Astrocyte (in vitro differentiated cells and primary cell): ENCODE data around the gene OR13J1. TPM values are rescaled to one million over a fixed set of nuclear protein-coding genes. Genes with fewer than 3 reads are reported as not detected.
A peak's percentile ranks its signal among the peaks of the same experiment; 100 is the strongest.

Source experiments
- DNase-seq: peaks from one replicate; pipeline ENCODE4 v3.0.0-alpha.2; 2010; ENCODE audit warnings: low read depth
- FAIRE-seq: peaks from 2 replicates; lab custom pipeline; 2011; peaks lifted over from hg19 to GRCh38; lab: Jason Lieb, UNC
- H2AFZ ChIP-seq: 2 replicates; pipeline ENCODE4 v1.6.0; 2012; ENCODE audit warnings: low read depth, low read length, inconsistent platforms
- H3K27ac ChIP-seq: 2 replicates; pipeline ENCODE4 v1.5.1; 2011; ENCODE audit warnings: low read depth, low read length, inconsistent platforms
- H3K27me3 ChIP-seq: 2 replicates; pipeline ENCODE4 v1.6.0; 2011; ENCODE audit warnings: low read length, inconsistent platforms; ENCODE audit not compliant: insufficient read depth
- H3K36me3 ChIP-seq: 2 replicates; pipeline ENCODE4 v1.5.1; 2011; ENCODE audit warnings: low read length, inconsistent platforms; ENCODE audit not compliant: insufficient read depth
- H3K4me1 ChIP-seq: 2 replicates; pipeline ENCODE4 v1.5.1; 2011; ENCODE audit warnings: low read length, inconsistent platforms; ENCODE audit not compliant: insufficient read depth
- H3K4me2 ChIP-seq: 2 replicates; pipeline ENCODE4 v1.6.0; 2012; ENCODE audit warnings: low read length, inconsistent platforms
- H3K4me3 ChIP-seq: 2 replicates; pipeline ENCODE4 v1.5.1; 2011; ENCODE audit warnings: low read depth, mild to moderate bottlenecking, low read length, inconsistent platforms; ENCODE audit not compliant: insufficient read depth
- H3K79me2 ChIP-seq: 2 replicates; pipeline ENCODE4 v1.6.0; 2012; ENCODE audit warnings: mild to moderate bottlenecking, low read length, inconsistent platforms; ENCODE audit not compliant: insufficient read depth
- H3K9ac ChIP-seq: 2 replicates; pipeline ENCODE4 v1.6.0; 2012; ENCODE audit warnings: mild to moderate bottlenecking, low read length, inconsistent platforms
- H3K9me3 ChIP-seq: 2 replicates; pipeline ENCODE4 v1.5.1; 2012; ENCODE audit warnings: low read depth, mild to moderate bottlenecking, low read length, inconsistent platforms; ENCODE audit not compliant: insufficient read depth
- H4K20me1 ChIP-seq: 2 replicates; pipeline ENCODE4 v1.6.0; 2012; ENCODE audit warnings: low read length, inconsistent platforms; ENCODE audit not compliant: insufficient read depth
- H3K27ac Mint-ChIP-seq: one replicate; pipeline ENCODE4 v1.8.0; 2021; ENCODE audit warnings: mild to moderate bottlenecking, mixed read lengths; ENCODE audit not compliant: unreplicated experiment
- H3K27me3 Mint-ChIP-seq: one replicate; pipeline ENCODE4 v1.8.0; 2021; ENCODE audit warnings: low read depth, mixed read lengths; ENCODE audit not compliant: unreplicated experiment
- H3K36me3 Mint-ChIP-seq: one replicate; pipeline ENCODE4 v1.8.0; 2021; ENCODE audit warnings: low read depth, mixed read lengths; ENCODE audit not compliant: unreplicated experiment
- H3K4me1 Mint-ChIP-seq: one replicate; pipeline ENCODE4 v1.8.0; 2021; ENCODE audit warnings: low read depth, mixed read lengths; ENCODE audit not compliant: unreplicated experiment
- H3K4me3 Mint-ChIP-seq: one replicate; pipeline ENCODE4 v1.8.0; 2021; ENCODE audit warnings: mild to moderate bottlenecking, moderate library complexity, mixed read lengths; ENCODE audit not compliant: unreplicated experiment
- H3K9me3 Mint-ChIP-seq: one replicate; pipeline ENCODE4 v1.8.0; 2021; ENCODE audit warnings: mild to moderate bottlenecking, mixed read lengths; ENCODE audit not compliant: unreplicated experiment
- CTCF ChIP-seq: IDR thresholded peaks from 2 replicates; pipeline ENCODE4 v1.5.1; 2011; ENCODE audit warnings: low read depth, mild to moderate bottlenecking, inconsistent platforms, low read length, moderate library complexity; ENCODE audit not compliant: insufficient read depth
- EZH2 ChIP-seq: IDR thresholded peaks from 2 replicates; pipeline ENCODE4 v1.6.1; 2012; ENCODE audit warnings: mild to moderate bottlenecking, low read length, inconsistent platforms; ENCODE audit not compliant: insufficient read depth
- total RNA-seq: library from RNA; stranded (reverse); gene quantifications from 2 replicates; pipeline ENCODE4 v1.2.1, GENCODE V29; 2021

OR13J1 gene
- total RNA-seq, 1 donor from 2014 or later = not detected

- Histone ChIP-seq H3K27me3 (no peaks in the 10 kb centered on the region), H3K27ac (peak overlapping the region; percentile 73), H3K9me3 (no peaks in the 10 kb centered on the region), H3K79me2 (no peaks in the 10 kb centered on the region), H2AFZ (peak overlapping the region; percentile 96), H3K4me3 (peak overlapping the region; percentile 83), H3K4me1 (peaks cover 16% of the 10 kb centered on the region), H4K20me1 (no peaks in the 10 kb centered on the region), H3K36me3 (no peaks in the 10 kb centered on the region), H3K4me2 (peak overlapping the region; percentile 100), H3K9ac (peak overlapping the region; percentile 91)
- Mint-ChIP-seq H3K4me3 (peak overlapping the region; percentile 86), H3K27ac (no peak overlapping the region), H3K27me3 (peaks cover 8% of the 10 kb centered on the region), H3K4me1 (peaks cover 10% of the 10 kb centered on the region), H3K9me3 (no peaks in the 10 kb centered on the region), H3K36me3 (peaks cover 6% of the 10 kb centered on the region)
- FAIRE-seq = no peak
- TF ChIP-seq EZH2 (no peak), CTCF (no peak)
- no peak for DNase-seq
Measured at GRCh38 chr9:35829764-35830096, 40.5 kb downstream of the OR13J1 start.

GRCh38 chr9:35829084-35829763, 41.0 kb downstream of the OR13J1 start, which contains the start of gene TMEM8B:
TMEM8B (plus strand) TSS chr9:35829228; CDS start chr9:35829448, 220 bp downstream.
- Histone ChIP-seq H3K9ac (peak within 1 kb of the TSS; percentile 91), H4K20me1 (no peaks in the 10 kb centered on the region), H3K4me3 (peak within 1 kb of the TSS; percentile 83), H3K4me2 (peak within 1 kb of the TSS; percentile 100), H2AFZ (peak within 1 kb of the TSS; percentile 100), H3K36me3 (no peaks in the 10 kb centered on the region), H3K4me1 (peaks cover 16% of the 10 kb centered on the region), H3K79me2 (no peaks in the 10 kb centered on the region), H3K27ac (peak within 1 kb of the TSS; percentile 73), H3K27me3 (no peaks in the 10 kb centered on the region), H3K9me3 (no peaks in the 10 kb centered on the region)
- Mint-ChIP-seq H3K4me3 (peak within 1 kb of the TSS; percentile 90), H3K4me1 (peaks cover 10% of the 10 kb centered on the region), H3K27ac (peak within 1 kb of the TSS; percentile 86), H3K36me3 (peaks cover 6% of the 10 kb centered on the region), H3K9me3 (no peaks in the 10 kb centered on the region), H3K27me3 (peaks cover 8% of the 10 kb centered on the region)
- peak; percentile 78 for DNase-seq
- no peak for TF ChIP-seq CTCF
- no peak for TF ChIP-seq EZH2
- FAIRE-seq = no peak

- peaks cover 8% of the 10 kb centered on the region for H3K27me3 Mint-ChIP-seq
- TF ChIP-seq CTCF (no peak), EZH2 (no peak)
- Histone ChIP-seq H3K27ac (peak within 1 kb of the TSS; percentile 73), H4K20me1 (no peaks in the 10 kb centered on the region), H3K36me3 (no peaks in the 10 kb centered on the region), H3K79me2 (no peaks in the 10 kb centered on the region), H3K27me3 (no peaks in the 10 kb centered on the region), H3K4me3 (peak within 1 kb of the TSS; percentile 83), H3K4me1 (peaks cover 16% of the 10 kb centered on the region), H3K9ac (peak within 1 kb of the TSS; percentile 91), H3K4me2 (peak within 1 kb of the TSS; percentile 100), H3K9me3 (no peaks in the 10 kb centered on the region), H2AFZ (peak within 1 kb of the TSS; percentile 100)
- no peak for FAIRE-seq
- peak within 1 kb of the TSS; percentile 86 for H3K27ac Mint-ChIP-seq
- no peaks in the 10 kb centered on the region for H3K9me3 Mint-ChIP-seq
- H3K4me3 Mint-ChIP-seq = peak within 1 kb of the TSS; percentile 90
- H3K36me3 Mint-ChIP-seq = peaks cover 6% of the 10 kb centered on the region
- peaks cover 10% of the 10 kb centered on the region for H3K4me1 Mint-ChIP-seq
- no peak for DNase-seq
Measured at GRCh38 chr9:35828716-35829083, 41.5 kb downstream of the OR13J1 start, which contains the start of gene FAM221B. FAM221B (minus strand) TSS chr9:35828732; CDS start chr9:35826161, 2,571 bp downstream.
